ENCODE measurements around the gene CPEB3.

DNA sequence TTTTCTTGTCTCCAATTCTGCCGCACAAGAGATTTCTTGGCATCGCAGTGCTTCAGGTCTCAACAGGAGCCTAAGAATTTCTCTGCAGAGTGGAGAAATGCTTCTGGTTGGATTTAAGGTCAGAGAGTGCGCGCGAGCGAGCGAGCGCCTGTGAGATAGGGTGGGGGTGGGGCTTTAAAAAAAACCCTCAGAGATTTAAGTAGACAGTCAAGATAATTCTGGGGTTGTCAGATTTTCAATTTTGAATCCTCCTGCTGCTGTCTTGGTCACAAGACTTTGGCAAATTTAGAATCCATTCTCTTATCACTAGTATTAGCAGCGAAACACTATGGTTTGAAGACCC lies 49.7 kb downstream of the CPEB3 start:
- TF ChIP-seq, protein P1, sequence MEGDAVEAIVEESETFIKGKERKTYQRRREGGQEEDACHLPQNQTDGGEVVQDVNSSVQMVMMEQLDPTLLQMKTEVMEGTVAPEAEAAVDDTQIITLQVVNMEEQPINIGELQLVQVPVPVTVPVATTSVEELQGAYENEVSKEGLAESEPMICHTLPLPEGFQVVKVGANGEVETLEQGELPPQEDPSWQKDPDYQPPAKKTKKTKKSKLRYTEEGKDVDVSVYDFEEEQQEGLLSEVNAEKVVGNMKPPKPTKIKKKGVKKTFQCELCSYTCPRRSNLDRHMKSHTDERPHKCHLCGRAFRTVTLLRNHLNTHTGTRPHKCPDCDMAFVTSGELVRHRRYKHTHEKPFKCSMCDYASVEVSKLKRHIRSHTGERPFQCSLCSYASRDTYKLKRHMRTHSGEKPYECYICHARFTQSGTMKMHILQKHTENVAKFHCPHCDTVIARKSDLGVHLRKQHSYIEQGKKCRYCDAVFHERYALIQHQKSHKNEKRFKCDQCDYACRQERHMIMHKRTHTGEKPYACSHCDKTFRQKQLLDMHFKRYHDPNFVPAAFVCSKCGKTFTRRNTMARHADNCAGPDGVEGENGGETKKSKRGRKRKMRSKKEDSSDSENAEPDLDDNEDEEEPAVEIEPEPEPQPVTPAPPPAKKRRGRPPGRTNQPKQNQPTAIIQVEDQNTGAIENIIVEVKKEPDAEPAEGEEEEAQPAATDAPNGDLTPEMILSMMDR (IDR thresholded peaks at IDR 0.05) = no peak
- no peak for TF ChIP-seq POLR2A (IDR thresholded peaks at IDR 0.05)

All from vagina (tissue), 2 donors.